Activated T-helper 1 cell treated with Interleukin-2 at 50 U/mL for 16 hours (primary cell): ENCODE data around the gene SPP2.

Source experiments
- DNase-seq: peaks from one replicate; pipeline ENCODE4 v3.0.0-alpha.2; 2020; ENCODE audit warnings: low read depth

The SPP2 gene

DNA sequence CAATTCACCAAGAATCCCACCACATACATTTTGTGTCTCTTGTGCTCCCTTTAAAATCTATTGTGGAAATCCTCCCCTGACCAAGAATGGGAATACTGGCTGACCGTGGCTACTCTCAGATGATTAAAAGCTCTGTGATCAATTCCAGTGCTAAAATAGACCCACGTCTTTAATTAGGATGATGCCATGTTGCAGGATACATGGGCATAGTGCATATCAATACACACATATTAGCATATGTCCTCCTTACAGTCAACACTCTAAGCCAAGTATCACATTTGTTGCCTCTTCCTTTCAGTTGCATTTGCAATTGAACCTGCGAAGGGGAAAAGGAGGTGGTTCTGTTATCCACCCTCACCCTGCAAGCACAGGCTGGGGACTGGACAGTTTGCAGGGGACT is 41.8 kb downstream of the SPP2 start:
- no peak for DNase-seq

DNA sequence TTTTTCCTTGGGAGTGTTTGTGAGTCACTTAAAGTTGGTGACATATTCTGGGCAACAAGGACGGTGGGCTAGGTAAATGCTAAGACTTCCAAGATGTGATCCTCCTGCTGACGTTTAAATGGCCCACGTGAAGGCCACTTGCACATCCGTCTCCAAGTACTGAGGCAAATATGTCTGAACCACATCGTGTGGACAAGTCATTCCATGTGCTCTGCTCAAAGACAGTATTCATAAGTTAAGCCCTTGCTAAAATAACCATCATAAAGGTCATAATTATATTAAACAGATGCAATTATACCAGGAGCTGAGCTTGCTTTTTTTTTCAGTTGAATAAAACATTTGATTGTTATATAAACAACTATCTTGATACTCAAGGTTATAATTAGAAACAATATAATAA is 44.8 kb downstream of the SPP2 start:
- no peak for DNase-seq

DNA sequence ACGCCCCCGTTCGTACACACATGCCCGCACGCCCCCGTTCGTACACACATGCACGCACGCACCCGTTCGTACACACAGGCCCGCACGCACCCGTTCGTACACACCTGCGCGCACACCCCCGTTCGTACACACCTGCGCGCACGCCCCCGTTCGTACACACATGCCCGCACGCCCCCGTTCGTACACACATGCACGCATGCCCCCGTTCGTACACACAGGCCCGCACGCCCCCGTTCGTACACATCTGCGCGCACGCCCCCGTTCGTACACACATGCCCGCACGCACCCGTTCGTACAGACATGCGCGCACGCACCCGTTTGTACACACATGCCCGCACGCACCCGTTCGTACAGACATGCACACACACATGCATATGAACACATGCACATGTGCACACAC is 45.7 kb downstream of the SPP2 start:
- DNase-seq = no peak

DNA sequence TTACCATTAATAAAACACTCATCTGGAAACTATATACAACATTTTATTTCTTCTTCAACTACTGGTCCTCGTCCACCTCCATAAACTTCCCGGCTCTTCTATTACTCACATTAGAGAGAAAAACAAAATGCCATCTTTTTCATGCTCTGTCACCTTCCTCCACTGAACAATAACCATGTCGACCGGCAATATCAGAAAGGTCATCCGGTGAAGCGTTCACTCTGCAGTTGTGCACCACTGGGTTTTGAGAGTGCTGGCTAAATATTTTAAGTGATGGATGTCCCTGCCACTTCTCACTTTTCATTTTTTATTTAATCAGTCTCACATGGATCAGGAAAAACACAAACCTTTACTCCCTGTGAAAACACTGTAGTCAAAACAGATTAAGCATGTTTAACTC is 48.2 kb downstream of the SPP2 start:
- no peak for DNase-seq

GRCh38 chr2:234099266-234099665 is 48.8 kb downstream of the SPP2 start:
- no peak for DNase-seq

DNA sequence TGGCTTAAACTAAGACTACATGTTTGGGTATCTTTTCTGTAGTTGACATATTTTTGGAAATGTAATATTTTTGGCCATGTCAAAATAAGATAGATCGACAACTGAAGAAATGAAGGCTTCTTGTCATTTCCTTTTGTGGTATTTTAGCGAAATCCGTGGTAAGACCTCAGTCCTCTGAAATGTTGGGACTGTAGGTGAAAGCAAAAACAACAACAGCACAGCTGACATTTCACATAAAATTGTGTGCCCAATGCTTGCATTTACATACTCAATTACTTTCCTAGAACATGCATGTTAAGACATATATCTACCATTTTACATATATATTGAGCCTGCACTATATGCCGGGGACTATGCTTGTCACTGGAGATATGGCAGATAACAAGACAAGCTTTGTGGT is 50.2 kb downstream of the SPP2 start:
- DNase-seq = no peak

DNA sequence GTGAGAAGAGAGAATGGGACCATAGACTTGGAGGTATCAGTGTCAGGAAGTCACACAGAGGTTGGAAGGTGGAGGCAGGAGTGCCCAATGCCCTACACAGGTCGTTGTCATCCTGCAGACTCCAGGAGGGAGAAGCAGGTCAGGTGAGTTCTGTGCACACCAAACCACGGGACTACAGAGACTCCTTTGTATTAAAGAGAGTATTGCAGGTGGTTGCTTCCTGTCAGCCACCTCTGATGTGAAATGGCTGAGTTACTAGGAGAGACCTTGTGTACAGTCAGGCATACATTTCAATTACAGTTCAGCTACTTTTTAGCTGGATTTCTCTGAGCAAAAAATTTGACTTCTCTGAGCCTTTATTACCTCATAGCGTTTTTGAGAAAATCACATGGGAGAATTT is 51.6 kb downstream of the SPP2 start:
- no peak for DNase-seq

DNA sequence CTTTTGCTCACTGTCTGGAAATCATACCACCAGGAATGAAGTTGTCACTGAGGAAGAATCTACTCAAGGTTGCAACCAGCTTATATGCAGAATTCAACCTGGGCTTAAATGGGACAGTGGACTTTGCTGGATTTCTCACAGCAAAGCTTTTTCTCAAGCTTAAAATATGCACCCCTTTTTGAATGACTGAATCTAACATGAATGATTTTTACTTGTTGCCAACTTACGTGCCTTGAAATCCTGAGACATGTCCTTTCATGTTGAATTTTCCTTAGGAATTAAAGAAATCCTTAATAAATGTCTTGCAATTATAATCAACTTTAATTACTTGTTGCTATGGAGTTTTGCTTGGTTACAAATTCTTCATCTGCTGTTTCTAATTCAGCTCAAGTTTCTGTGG is 57.4 kb downstream of the SPP2 start:
- no peak for DNase-seq

- DNase-seq = no peak
Observed at GRCh38 chr2:234109321-234109720, 58.8 kb downstream of the SPP2 start.

GRCh38 chr2:234110219-234110618 is 59.7 kb downstream of the SPP2 start:
- no peak for DNase-seq

DNA sequence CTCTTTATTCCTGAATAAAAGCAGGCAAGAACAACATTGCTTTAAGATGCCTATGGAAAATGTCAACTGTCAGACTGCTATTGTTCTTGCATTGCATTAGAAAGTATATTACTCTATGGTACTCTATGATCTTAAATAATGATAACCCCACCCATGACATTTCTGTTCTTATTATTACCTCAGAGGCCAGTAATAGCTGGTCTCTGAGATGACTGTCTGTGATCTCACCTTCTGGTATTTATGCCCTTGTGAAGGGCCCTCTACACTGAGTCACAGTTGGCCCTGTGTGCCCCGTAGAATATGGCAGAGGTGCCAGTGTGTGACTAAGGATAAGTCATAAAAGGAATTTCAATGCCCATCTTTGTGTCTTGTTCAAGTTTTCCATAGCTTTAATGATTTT is 61.0 kb downstream of the SPP2 start:
- no peak for DNase-seq

- no peak for DNase-seq
Observed at GRCh38 chr2:234116010-234116409, 65.5 kb downstream of the SPP2 start.

GRCh38 chr2:234121999-234122398 is 71.5 kb downstream of the SPP2 start:
- no peak for DNase-seq

GRCh38 chr2:234125451-234126145 is 75.1 kb downstream of the SPP2 start:
- DNase-seq = no peak

DNA sequence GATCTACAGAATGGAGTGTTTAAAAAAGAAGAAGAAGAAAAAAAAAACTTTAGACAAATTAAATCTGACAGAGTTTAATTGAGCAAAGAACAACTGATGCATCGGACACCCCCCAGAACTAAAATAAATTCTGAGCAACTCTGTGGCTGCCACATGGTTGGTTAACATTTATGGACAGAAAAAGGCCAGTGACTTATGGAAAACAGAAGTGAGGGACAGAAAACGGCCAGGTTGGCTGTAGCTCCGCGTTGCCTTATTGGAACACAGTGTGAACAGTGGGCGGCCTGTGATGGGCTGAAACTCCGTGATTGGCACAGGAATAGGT is 75.6 kb downstream of the SPP2 start:
- DNase-seq = no peak
